Kidney (tissue), 14 donors: ENCODE measurements around the gene TRIM52. TPM values are rescaled to one million over a fixed set of nuclear protein-coding genes. Genes with fewer than 3 reads are reported as not detected.

Source experiments
- DNase-seq, 5 donors: peaks; one replicate each; pipeline ENCODE4 v3.0.0-alpha.2; 2013 to 2020
- FAIRE-seq: peaks from 2 replicates; lab custom pipeline; 2012; peaks lifted over from hg19 to GRCh38; lab: Jason Lieb, UNC
- H3K27ac ChIP-seq, 2 donors: one replicate each; pipeline ENCODE4 v1.7.0; 2013; ENCODE audit warnings: low read depth in 2 of 2, low read length in 2 of 2, inconsistent platforms in 1 of 2
- H3K27me3 ChIP-seq: one replicate; pipeline ENCODE4 v1.7.1; 2013; ENCODE audit warnings: low read length, inconsistent platforms; ENCODE audit not compliant: control insufficient read depth, insufficient read depth
- H3K36me3 ChIP-seq, 3 donors: one replicate each; pipeline versions ENCODE4 v1.7.0 to v1.7.1; 2013; ENCODE audit warnings: low read length in 3 of 3, control low read depth in 1 of 3, inconsistent platforms in 1 of 3; ENCODE audit not compliant: insufficient read depth in 3 of 3, control insufficient read depth in 2 of 3
- H3K4me1 ChIP-seq, 3 donors: one replicate each; pipeline versions ENCODE4 v1.7.0 to v1.7.1; 2013; ENCODE audit warnings: low read length in 3 of 3, inconsistent platforms in 1 of 3, low read depth in 1 of 3; ENCODE audit not compliant: control insufficient read depth in 2 of 3, insufficient read depth in 2 of 3
- H3K4me3 ChIP-seq, 3 donors: one replicate each; pipeline versions ENCODE4 v1.7.0 to v1.8.1; 2013; ENCODE audit warnings: low read length in 3 of 3, control low read depth in 1 of 3, inconsistent platforms in 1 of 3
- H3K9ac ChIP-seq, 3 donors: one replicate each; pipeline versions ENCODE4 v1.7.0 to v1.7.1; 2013; ENCODE audit warnings: low read length in 3 of 3, control low read depth in 1 of 3, inconsistent platforms in 1 of 3
- H3K9me3 ChIP-seq, 3 donors: one replicate each; pipeline versions ENCODE4 v1.7.0 to v1.7.1; 2013; ENCODE audit warnings: low read length in 3 of 3, control low read depth in 1 of 3, inconsistent platforms in 1 of 3; ENCODE audit not compliant: control insufficient read depth in 2 of 3, insufficient read depth in 1 of 3
- intact Hi-C: fragments of 100-400 bp; cut with DNase I; formaldehyde crosslinking; loops from one replicate; pipeline ENCODE4 v1.11.1; 2022
- polyA plus RNA-seq: library from polyadenylated mRNA; stranded (reverse); fragments of 350-450 nt; fragmentation: Illumina TruSeq; extraction: RNeasy Lipid Tissue Mini Kit (QIAGEN cat#74804); gene quantifications from one replicate; pipeline ENCODE4 v1.2.3, GENCODE V29; 2014; ENCODE audit warnings: low read depth, low replicate concordance; ENCODE audit not compliant: insufficient read depth
- total RNA-seq: library from RNA; stranded (reverse); fragmentation: NEBNext Ultra II Directional; extraction: Animal tissue kit (Norgen Biotek cat#: 25700); gene quantifications from one replicate; pipeline ENCODE4 v1.2.1, GENCODE V29; 2021
- TF ChIP-seq, protein P1 (sequence below): IDR thresholded peaks from 3 replicates; pipeline ENCODE4 v1.5.1; 2012; ENCODE audit warnings: mild to moderate bottlenecking, moderate library complexity, borderline replicate concordance; ENCODE audit not compliant: insufficient read depth; ENCODE audit errors: extremely low read depth
- donor health status: control.
- donor health status: control.
- donor health status: control.
- donor health status: control.
- donor health status: control.
- donor health status: DM: yes; HTN: yes; CAD: no.
- donor health status: Normal renal cell carcinoma (clear cell type).

Gene TRIM52
- total and polyA plus RNA-seq, 2 donors from 2014 or later: 9.7 to 18.4 TPM

GRCh38 chr5:181234455-181235306, 26.3 kb downstream of the TRIM52 start:
- Histone ChIP-seq H3K4me3 (no peak overlapping the region), H3K27ac (no peak overlapping the region), H3K9ac (no peak overlapping the region), H3K9me3 (no peaks in the 10 kb centered on the region), H3K27me3 (no peaks in the 10 kb centered on the region), H3K4me1 (no peaks in the 10 kb centered on the region), H3K36me3 (peaks cover 20 to 74% (median 51%) of the 10 kb centered on the region in 3 donors)
- DNase-seq: no peak
- TF ChIP-seq, protein P1, sequence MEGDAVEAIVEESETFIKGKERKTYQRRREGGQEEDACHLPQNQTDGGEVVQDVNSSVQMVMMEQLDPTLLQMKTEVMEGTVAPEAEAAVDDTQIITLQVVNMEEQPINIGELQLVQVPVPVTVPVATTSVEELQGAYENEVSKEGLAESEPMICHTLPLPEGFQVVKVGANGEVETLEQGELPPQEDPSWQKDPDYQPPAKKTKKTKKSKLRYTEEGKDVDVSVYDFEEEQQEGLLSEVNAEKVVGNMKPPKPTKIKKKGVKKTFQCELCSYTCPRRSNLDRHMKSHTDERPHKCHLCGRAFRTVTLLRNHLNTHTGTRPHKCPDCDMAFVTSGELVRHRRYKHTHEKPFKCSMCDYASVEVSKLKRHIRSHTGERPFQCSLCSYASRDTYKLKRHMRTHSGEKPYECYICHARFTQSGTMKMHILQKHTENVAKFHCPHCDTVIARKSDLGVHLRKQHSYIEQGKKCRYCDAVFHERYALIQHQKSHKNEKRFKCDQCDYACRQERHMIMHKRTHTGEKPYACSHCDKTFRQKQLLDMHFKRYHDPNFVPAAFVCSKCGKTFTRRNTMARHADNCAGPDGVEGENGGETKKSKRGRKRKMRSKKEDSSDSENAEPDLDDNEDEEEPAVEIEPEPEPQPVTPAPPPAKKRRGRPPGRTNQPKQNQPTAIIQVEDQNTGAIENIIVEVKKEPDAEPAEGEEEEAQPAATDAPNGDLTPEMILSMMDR: no peak
- no peak for FAIRE-seq
- intact Hi-C loops: no loop called here

DNA sequence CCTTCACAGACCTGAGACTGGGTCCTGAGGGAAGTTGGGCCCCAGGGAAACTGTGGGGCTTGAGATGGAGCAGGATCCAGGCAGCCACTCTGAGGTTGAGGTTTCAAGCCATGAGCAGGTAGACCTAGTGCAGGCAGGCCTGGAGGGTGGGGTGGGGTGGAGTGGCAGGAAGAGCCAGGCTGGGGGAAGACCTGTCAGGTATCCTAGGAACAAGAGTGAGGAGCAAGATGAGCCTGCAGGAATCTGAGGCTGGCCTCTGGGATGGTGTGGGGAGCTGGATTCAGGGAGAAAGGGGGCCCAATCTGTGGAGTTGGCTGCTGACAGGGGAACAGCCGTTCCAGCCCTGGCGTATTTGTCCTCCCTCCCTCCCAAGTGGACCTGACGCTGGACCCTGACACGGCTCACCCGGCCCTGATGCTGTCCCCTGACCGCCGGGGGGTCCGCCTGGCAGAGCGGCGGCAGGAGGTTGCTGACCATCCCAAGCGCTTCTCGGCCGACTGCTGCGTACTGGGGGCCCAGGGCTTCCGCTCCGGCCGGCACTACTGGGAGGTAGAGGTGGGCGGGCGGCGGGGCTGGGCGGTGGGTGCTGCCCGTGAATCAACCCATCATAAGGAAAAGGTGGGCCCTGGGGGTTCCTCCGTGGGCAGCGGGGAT, 27.0 kb downstream of the TRIM52 start:
- FAIRE-seq: no peak
- Histone ChIP-seq H3K27ac (no peak overlapping the region), H3K4me3 (no peak overlapping the region), H3K4me1 (no peaks in the 10 kb centered on the region), H3K36me3 (peaks cover 15 to 68% (median 45%) of the 10 kb centered on the region in 3 donors), H3K9ac (no peak overlapping the region), H3K9me3 (no peaks in the 10 kb centered on the region), H3K27me3 (no peaks in the 10 kb centered on the region)
- TF ChIP-seq, protein P1: no peak
- no peak for DNase-seq
- intact Hi-C loops: no loop called here

GRCh38 chr5:181233088-181233800, 27.7 kb downstream of the TRIM52 start:
- H3K27ac ChIP-seq: no peak overlapping the region
- H3K4me3 ChIP-seq: no peak overlapping the region
- FAIRE-seq (no peak), DNase-seq (no peak)
- intact Hi-C loops: no loop called here
- no peaks in the 10 kb centered on the region for H3K27me3 ChIP-seq
- TF ChIP-seq, protein P1: no peak
- H3K9me3 ChIP-seq: no peaks in the 10 kb centered on the region
- peaks cover 12 to 61% (median 39%) of the 10 kb centered on the region in 3 donors for H3K36me3 ChIP-seq
- H3K4me1 ChIP-seq: no peaks in the 10 kb centered on the region
- no peak overlapping the region for H3K9ac ChIP-seq
